HCT116 (cell line): ENCODE measurements around the gene RAP2A. TPM values are rescaled to one million over a fixed set of nuclear protein-coding genes. Genes with fewer than 3 reads are reported as not detected.

ENCODE experiments used
- ATAC-seq: fragments of 200-7000 bp; cut with Tn5 transposase; 2 replicates; pipeline ENCODE4 v1.9.1; 2020; ENCODE audit warnings: mild to moderate bottlenecking, moderate library complexity
- BruUV-seq: library from RNA; stranded (reverse); fragments of 400-500 nt; replicated peaks from 2 replicates; lab custom pipeline; 2021; lab: Mats Ljungman, UMichigan
- CTCF ChIA-PET: fragments of 300-600 bp; sonication (Branson Sonifier 250); formaldehyde crosslinking; loops from one replicate; lab custom pipeline; 2021; ENCODE audit warnings: antibody characterized with exemption; lab: Charles Lee
- POLR2A ChIA-PET: fragments of 300-600, 350-600 bp; sonication (Branson Sonifier 250); formaldehyde crosslinking; loops from one replicate; lab custom pipeline; 2021; ENCODE audit warnings: antibody characterized with exemption; lab: Charles Lee
- RAD21 ChIA-PET, 2 experiments: fragments of 300-600 bp; sonication (Branson Sonifier 250); formaldehyde crosslinking; loops; one replicate each; lab custom pipeline; 2023; ENCODE audit warnings: low total read pairs in 2 of 2; ENCODE audit not compliant: uncharacterized antibody in 2 of 2, unreplicated experiment in 2 of 2, low non-redundant PET in 1 of 2; lab: Charles Lee
- DNase-seq: peaks from one replicate; pipeline ENCODE4 v3.0.0-alpha.2; 2010; ENCODE audit warnings: low read depth, low spot score
- H2AFZ ChIP-seq: fragments of 200-600 bp; shearing (Covaris generic), sonication (generic); 2 replicates; pipeline ENCODE4 v1.6.1; 2017; ENCODE audit warnings: low read depth, mixed run types, mixed read lengths, antibody characterized with exemption, low read length; ENCODE audit not compliant: poor library complexity, severe bottlenecking
- H3K27ac ChIP-seq: 2 replicates; pipeline ENCODE4 v1.5.1; 2012; ENCODE audit warnings: low read depth, low read length
- H3K27me3 ChIP-seq: fragments of 200-600 bp; sonication (generic); 2 replicates; pipeline ENCODE4 v1.6.1; 2016; ENCODE audit warnings: mixed run types, low read length, mixed read lengths; ENCODE audit not compliant: insufficient read depth
- H3K36me3 ChIP-seq, 2 experiments: fragments of 200-500 bp in 1 of 2; fragments of 200-600 bp in 1 of 2; sonication (Bioruptor generic) in 1 of 2; sonication (generic) in 1 of 2; 2 replicates each; pipeline versions ENCODE4 v1.5.1 to v1.6.1; 2014 to 2016; ENCODE audit warnings: low read length in 2 of 2, inconsistent platforms in 1 of 2, mixed read lengths in 1 of 2, mixed run types in 1 of 2; ENCODE audit not compliant: insufficient read depth in 2 of 2, control insufficient read depth in 1 of 2
- H3K4me1 ChIP-seq, 2 experiments: fragments of 200-600 bp in 1 of 2; sonication (generic) in 1 of 2; 2 replicates each; pipeline versions ENCODE4 v1.5.1 to v1.6.1; 2012 to 2017; ENCODE audit warnings: low read length in 2 of 2, inconsistent platforms in 1 of 2, mild to moderate bottlenecking in 1 of 2, mixed read lengths in 1 of 2, mixed run types in 1 of 2, moderate library complexity in 1 of 2; ENCODE audit not compliant: insufficient read depth in 2 of 2, control insufficient read depth in 1 of 2
- H3K4me2 ChIP-seq: fragments of 200-600 bp; sonication (generic); 2 replicates; pipeline ENCODE4 v1.6.1; 2017; ENCODE audit warnings: mixed run types, low read length, mixed read lengths
- H3K4me3 ChIP-seq, 2 experiments: fragments of 200-600 bp in 1 of 2; sonication (generic) in 1 of 2; replicated peaks in 1 of 2; 2 replicates each; pipeline ENCODE4 v1.5.1; 2011 to 2016; ENCODE audit warnings: low read length in 2 of 2, control low read depth in 1 of 2, low read depth in 1 of 2, mild to moderate bottlenecking in 1 of 2, mixed read lengths in 1 of 2, mixed run types in 1 of 2
- H3K79me2 ChIP-seq: fragments of 200-600 bp; sonication (generic); 2 replicates; pipeline ENCODE4 v1.6.1; 2017; ENCODE audit warnings: mild to moderate bottlenecking, mixed run types, low read length, moderate library complexity, mixed read lengths; ENCODE audit not compliant: insufficient read depth
- H3K9ac ChIP-seq: fragments of 200-600 bp; sonication (generic); 2 replicates; pipeline ENCODE4 v1.6.1; 2016; ENCODE audit warnings: low read length, mixed read lengths
- H3K9me2 ChIP-seq: fragments of 200-600 bp; sonication (generic), shearing (Covaris generic); 2 replicates; pipeline ENCODE4 v1.6.1; 2017; ENCODE audit warnings: mixed run types, mild to moderate bottlenecking, moderate library complexity; ENCODE audit not compliant: insufficient read depth
- H3K9me3 ChIP-seq, 2 experiments: fragments of 200-500 bp in 1 of 2; fragments of 200-600 bp in 1 of 2; sonication (Bioruptor generic) in 1 of 2; sonication (generic) in 1 of 2; 2 replicates each; pipeline ENCODE4 v1.6.1; 2014 to 2017; ENCODE audit warnings: low read length in 2 of 2, mixed read lengths in 2 of 2, inconsistent platforms in 1 of 2, low read depth in 1 of 2, mild to moderate bottlenecking in 1 of 2, mixed run types in 1 of 2, moderate library complexity in 1 of 2; ENCODE audit not compliant: control insufficient read depth in 1 of 2, insufficient read depth in 1 of 2
- H4K20me1 ChIP-seq: fragments of 200-600 bp; sonication (generic), shearing (Covaris generic); 2 replicates; pipeline ENCODE4 v1.6.1; 2017; ENCODE audit warnings: mixed run types, mild to moderate bottlenecking, moderate library complexity; ENCODE audit not compliant: insufficient read depth
- CBX3 ChIP-seq: IDR thresholded peaks from 2 replicates; pipeline ENCODE4 v1.6.1; 2012; ENCODE audit warnings: low read depth
- CEBPB ChIP-seq: IDR thresholded peaks from 2 replicates; pipeline ENCODE4 v1.6.1; 2012; ENCODE audit warnings: low read depth
- EGR1 ChIP-seq: IDR thresholded peaks from 2 replicates; pipeline ENCODE4 v1.6.1; 2012; ENCODE audit warnings: low read depth
- EZH2 ChIP-seq: fragments of 200-600 bp; sonication (generic); IDR thresholded peaks from 2 replicates; pipeline ENCODE4 v1.6.1; 2017; ENCODE audit warnings: antibody characterized with exemption, mixed run types
- EZH2phosphoT487 ChIP-seq: fragments of 200-600 bp; IDR thresholded peaks from 2 replicates; pipeline ENCODE4 v1.6.1; 2018; ENCODE audit warnings: antibody characterized with exemption, borderline replicate concordance
- JUND ChIP-seq: IDR thresholded peaks from 2 replicates; pipeline ENCODE4 v1.6.1; 2012
- POLR2A ChIP-seq: IDR thresholded peaks from 2 replicates; pipeline ENCODE4 v1.7.0; 2011; ENCODE audit warnings: borderline replicate concordance; ENCODE audit not compliant: insufficient read depth, insufficient read length; ENCODE audit errors: extremely low read depth
- POLR2AphosphoS5 ChIP-seq: IDR thresholded peaks from 2 replicates; pipeline ENCODE4 v1.6.1; 2011; ENCODE audit warnings: mild to moderate bottlenecking, low read depth, low read length, moderate library complexity
- RAD21 ChIP-seq: IDR thresholded peaks from 2 replicates; pipeline ENCODE4 v1.6.1; 2012; ENCODE audit warnings: low read depth, mild to moderate bottlenecking
- SIN3A ChIP-seq: IDR thresholded peaks from 2 replicates; pipeline ENCODE4 v1.6.1; 2012; ENCODE audit warnings: low read depth
- SRF ChIP-seq: IDR thresholded peaks from 2 replicates; pipeline ENCODE4 v1.6.1; 2012; ENCODE audit warnings: low read depth
- TCF7L2 ChIP-seq: IDR thresholded peaks from 2 replicates; pipeline ENCODE4 v1.7.0; 2011; ENCODE audit warnings: borderline replicate concordance, inconsistent platforms; ENCODE audit not compliant: insufficient read depth, insufficient read length; ENCODE audit errors: extremely low read depth
- ZFX ChIP-seq: fragments of 450-650 bp; IDR thresholded peaks from 2 replicates; pipeline ENCODE4 v1.6.1; 2017
- ZNF274 ChIP-seq: fragments of 200-500 bp; sonication (Bioruptor generic); IDR thresholded peaks from 2 replicates; pipeline ENCODE4 v1.6.1; 2014; ENCODE audit warnings: mild to moderate bottlenecking, low read depth, low read length, inconsistent platforms
- intact Hi-C: fragments of 100-400 bp; cut with micrococcal nuclease; formaldehyde crosslinking; loops from 2 replicates; pipeline ENCODE4 v1.10.0; 2022
- total RNA-seq: library from RNA; stranded (reverse); gene quantifications from one replicate; pipeline ENCODE4 v1.2.1, GENCODE V29; 2021; ENCODE audit not compliant: unreplicated experiment
- TF ChIP-seq, protein P1 (sequence below), 3 experiments: fragments of 200-600 bp in 1 of 3; sonication (generic) in 1 of 3; IDR thresholded peaks in 2 of 3; conservative IDR thresholded peaks in 1 of 3; 2 replicates each; pipeline ENCODE4 v1.5.1; 2012 to 2017; ENCODE audit warnings: low read depth in 2 of 3, low read length in 2 of 3, antibody characterized with exemption in 1 of 3, borderline replicate concordance in 1 of 3, control low read depth in 1 of 3, mild to moderate bottlenecking in 1 of 3, mixed read lengths in 1 of 3, mixed run types in 1 of 3, moderate library complexity in 1 of 3; ENCODE audit not compliant: insufficient read depth in 1 of 3
- TF ChIP-seq, protein P2 (sequence below): IDR thresholded peaks from 2 replicates; pipeline ENCODE4 v1.6.1; 2011; ENCODE audit warnings: mild to moderate bottlenecking, low read length, moderate library complexity; ENCODE audit not compliant: insufficient replicate concordance; ENCODE audit errors: extremely low read depth
- TF ChIP-seq, protein P3 (sequence below): IDR thresholded peaks from 2 replicates; pipeline ENCODE4 v1.6.1; 2012

Gene RAP2A
- total RNA-seq, 1 experiment from 2014 or later, result 27.6 TPM

DNA sequence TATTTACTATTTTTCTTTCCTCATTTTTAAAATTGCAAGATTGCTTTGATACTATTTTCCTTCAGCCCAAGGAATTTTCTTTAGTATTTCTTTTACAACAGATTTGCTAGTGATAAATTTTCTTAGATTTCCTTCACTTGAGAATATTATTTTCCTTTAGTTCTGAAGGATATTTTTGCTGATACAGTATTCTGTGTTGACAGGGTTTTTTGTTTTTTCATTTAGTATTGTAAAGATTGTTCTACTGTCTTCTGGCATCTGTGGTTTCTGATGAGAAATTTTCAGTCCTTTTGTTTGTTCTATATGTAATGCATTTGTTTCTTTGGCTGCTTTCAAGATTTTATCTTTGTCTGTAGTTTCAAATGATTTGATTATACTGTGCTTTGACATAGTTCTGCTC lies 20.7 kb downstream of the RAP2A start:
- ATAC-seq, result no peak
- no TSS peak for BruUV-seq
- Histone ChIP-seq H3K79me2 (no peaks in the 10 kb centered on the region), H4K20me1 (no peaks in the 10 kb centered on the region), H3K36me3 (no peaks in the 10 kb centered on the region), H3K9me2 (no peaks in the 10 kb centered on the region), H3K4me3 (no peak overlapping the region), H3K9ac (no peak overlapping the region), H3K27ac (no peak overlapping the region), H3K4me2 (no peak overlapping the region), H3K4me1 (no peaks in the 10 kb centered on the region), H3K27me3 (no peaks in the 10 kb centered on the region), H2AFZ (no peak overlapping the region), H3K9me3 (no peaks in the 10 kb centered on the region; a peak in 1 of 4 replicates)
- DNase-seq, result no peak
- RAD21 ChIA-PET, result no interaction called here
- no peak for TF ChIP-seq JUND
- TF ChIP-seq RAD21, result no peak
- no peak for TF ChIP-seq ZNF274
- TF ChIP-seq POLR2A, result no peak
- no peak for TF ChIP-seq POLR2AphosphoS5
- TF ChIP-seq, protein P1, sequence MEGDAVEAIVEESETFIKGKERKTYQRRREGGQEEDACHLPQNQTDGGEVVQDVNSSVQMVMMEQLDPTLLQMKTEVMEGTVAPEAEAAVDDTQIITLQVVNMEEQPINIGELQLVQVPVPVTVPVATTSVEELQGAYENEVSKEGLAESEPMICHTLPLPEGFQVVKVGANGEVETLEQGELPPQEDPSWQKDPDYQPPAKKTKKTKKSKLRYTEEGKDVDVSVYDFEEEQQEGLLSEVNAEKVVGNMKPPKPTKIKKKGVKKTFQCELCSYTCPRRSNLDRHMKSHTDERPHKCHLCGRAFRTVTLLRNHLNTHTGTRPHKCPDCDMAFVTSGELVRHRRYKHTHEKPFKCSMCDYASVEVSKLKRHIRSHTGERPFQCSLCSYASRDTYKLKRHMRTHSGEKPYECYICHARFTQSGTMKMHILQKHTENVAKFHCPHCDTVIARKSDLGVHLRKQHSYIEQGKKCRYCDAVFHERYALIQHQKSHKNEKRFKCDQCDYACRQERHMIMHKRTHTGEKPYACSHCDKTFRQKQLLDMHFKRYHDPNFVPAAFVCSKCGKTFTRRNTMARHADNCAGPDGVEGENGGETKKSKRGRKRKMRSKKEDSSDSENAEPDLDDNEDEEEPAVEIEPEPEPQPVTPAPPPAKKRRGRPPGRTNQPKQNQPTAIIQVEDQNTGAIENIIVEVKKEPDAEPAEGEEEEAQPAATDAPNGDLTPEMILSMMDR (IDR thresholded peaks at IDR 0.05 in 2 of 3, conservative IDR thresholded peaks at IDR 0.05 in 1 of 3; ENCODE audit: borderline replicate concordance in 1 of 3, insufficient read depth in 1 of 3, low read depth in 2 of 3, low read length in 2 of 3), result no peak
- TF ChIP-seq, protein P2, sequence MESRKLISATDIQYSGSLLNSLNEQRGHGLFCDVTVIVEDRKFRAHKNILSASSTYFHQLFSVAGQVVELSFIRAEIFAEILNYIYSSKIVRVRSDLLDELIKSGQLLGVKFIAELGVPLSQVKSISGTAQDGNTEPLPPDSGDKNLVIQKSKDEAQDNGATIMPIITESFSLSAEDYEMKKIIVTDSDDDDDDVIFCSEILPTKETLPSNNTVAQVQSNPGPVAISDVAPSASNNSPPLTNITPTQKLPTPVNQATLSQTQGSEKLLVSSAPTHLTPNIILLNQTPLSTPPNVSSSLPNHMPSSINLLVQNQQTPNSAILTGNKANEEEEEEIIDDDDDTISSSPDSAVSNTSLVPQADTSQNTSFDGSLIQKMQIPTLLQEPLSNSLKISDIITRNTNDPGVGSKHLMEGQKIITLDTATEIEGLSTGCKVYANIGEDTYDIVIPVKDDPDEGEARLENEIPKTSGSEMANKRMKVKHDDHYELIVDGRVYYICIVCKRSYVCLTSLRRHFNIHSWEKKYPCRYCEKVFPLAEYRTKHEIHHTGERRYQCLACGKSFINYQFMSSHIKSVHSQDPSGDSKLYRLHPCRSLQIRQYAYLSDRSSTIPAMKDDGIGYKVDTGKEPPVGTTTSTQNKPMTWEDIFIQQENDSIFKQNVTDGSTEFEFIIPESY, result no peak
- TF ChIP-seq TCF7L2, result no peak
- no peak for TF ChIP-seq EZH2
- TF ChIP-seq, protein P3, sequence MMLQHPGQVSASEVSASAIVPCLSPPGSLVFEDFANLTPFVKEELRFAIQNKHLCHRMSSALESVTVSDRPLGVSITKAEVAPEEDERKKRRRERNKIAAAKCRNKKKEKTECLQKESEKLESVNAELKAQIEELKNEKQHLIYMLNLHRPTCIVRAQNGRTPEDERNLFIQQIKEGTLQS, result no peak
- no peak for TF ChIP-seq SRF
- TF ChIP-seq CEBPB, result no peak
- TF ChIP-seq ZFX, result no peak
- no peak for TF ChIP-seq EGR1
- no peak for TF ChIP-seq SIN3A
- no peak for TF ChIP-seq EZH2phosphoT487
- TF ChIP-seq CBX3, result no peak
- intact Hi-C loops, result no loop called here
- CTCF ChIA-PET, result no interaction called here
- POLR2A ChIA-PET, result no interaction called here
